Neutrophil (primary cell): Measurements from ENCODE around the gene PATL1.
"Not testable (repeated sequence)": the region's sequence is repeated elsewhere in the genome, so short reads cannot be mapped to it uniquely, and the experiment has no call there.

Source experiments
- H3K27ac ChIP-seq: fragments of 200-600 bp; sonication (generic); 2 replicates; pipeline ENCODE4 v1.5.1; 2016; ENCODE audit warnings: mild to moderate bottlenecking, moderate library complexity
- H3K27me3 ChIP-seq: fragments of 200-600 bp; sonication (generic); 2 replicates; pipeline ENCODE4 v1.6.0; 2016; ENCODE audit warnings: mild to moderate bottlenecking
- H3K36me3 ChIP-seq: fragments of 200-600 bp; sonication (generic); 2 replicates; pipeline ENCODE4 v1.5.1; 2017
- H3K4me1 ChIP-seq, 2 experiments: fragments of 200-600 bp in 1 of 2; sonication (generic) in 1 of 2; 1 replicate in 1 of 2; 2 replicates in 1 of 2; pipeline versions ENCODE4 v1.5.1 to v1.6.1; 2013 to 2016; ENCODE audit warnings: low read depth in 1 of 2, low read length in 1 of 2, mild to moderate bottlenecking in 1 of 2, moderate library complexity in 1 of 2; ENCODE audit not compliant: control insufficient read depth in 1 of 2, insufficient read depth in 1 of 2
- H3K4me3 ChIP-seq, 2 experiments: fragments of 200-600 bp in 1 of 2; sonication (generic) in 1 of 2; 1 replicate in 1 of 2; 2 replicates in 1 of 2; pipeline ENCODE4 v1.5.1; 2013 to 2016; ENCODE audit warnings: low read depth in 1 of 2, low read length in 1 of 2, mild to moderate bottlenecking in 1 of 2, moderate library complexity in 1 of 2
- H3K9me3 ChIP-seq: fragments of 200-600 bp; sonication (generic); 2 replicates; pipeline ENCODE4 v1.5.1; 2016
- TF ChIP-seq, protein P1 (sequence below): fragments of 200-600 bp; sonication (generic); IDR thresholded peaks from 2 replicates; pipeline ENCODE4 v1.5.1; 2016; ENCODE audit warnings: antibody characterized with exemption

PATL1 gene

DNA sequence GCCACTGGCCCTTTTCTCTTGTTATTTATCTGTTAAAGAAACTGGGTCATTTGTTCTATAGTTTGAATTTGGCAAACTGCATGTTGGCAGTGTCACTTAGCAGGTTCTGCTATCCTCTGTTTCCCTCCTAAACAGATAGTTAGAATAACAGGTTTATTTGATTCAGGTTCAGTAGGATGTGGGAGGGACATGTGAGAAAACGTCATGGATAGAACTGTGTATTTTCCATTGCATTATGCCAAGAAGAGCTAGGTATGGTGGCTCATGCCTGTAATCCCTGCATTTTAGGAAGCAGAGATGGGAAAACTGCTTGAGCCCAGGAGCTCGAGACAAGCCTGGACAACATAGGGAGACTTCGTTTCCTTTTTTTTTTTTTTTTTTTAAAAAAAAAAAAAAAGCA, 24.3 kb downstream of the PATL1 start:
- Histone ChIP-seq H3K9me3 (peaks cover 3% of the 10 kb centered on the region), H3K36me3 (peaks cover 96% of the 10 kb centered on the region)
- TF ChIP-seq, protein P1, sequence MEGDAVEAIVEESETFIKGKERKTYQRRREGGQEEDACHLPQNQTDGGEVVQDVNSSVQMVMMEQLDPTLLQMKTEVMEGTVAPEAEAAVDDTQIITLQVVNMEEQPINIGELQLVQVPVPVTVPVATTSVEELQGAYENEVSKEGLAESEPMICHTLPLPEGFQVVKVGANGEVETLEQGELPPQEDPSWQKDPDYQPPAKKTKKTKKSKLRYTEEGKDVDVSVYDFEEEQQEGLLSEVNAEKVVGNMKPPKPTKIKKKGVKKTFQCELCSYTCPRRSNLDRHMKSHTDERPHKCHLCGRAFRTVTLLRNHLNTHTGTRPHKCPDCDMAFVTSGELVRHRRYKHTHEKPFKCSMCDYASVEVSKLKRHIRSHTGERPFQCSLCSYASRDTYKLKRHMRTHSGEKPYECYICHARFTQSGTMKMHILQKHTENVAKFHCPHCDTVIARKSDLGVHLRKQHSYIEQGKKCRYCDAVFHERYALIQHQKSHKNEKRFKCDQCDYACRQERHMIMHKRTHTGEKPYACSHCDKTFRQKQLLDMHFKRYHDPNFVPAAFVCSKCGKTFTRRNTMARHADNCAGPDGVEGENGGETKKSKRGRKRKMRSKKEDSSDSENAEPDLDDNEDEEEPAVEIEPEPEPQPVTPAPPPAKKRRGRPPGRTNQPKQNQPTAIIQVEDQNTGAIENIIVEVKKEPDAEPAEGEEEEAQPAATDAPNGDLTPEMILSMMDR, result no peak

DNA sequence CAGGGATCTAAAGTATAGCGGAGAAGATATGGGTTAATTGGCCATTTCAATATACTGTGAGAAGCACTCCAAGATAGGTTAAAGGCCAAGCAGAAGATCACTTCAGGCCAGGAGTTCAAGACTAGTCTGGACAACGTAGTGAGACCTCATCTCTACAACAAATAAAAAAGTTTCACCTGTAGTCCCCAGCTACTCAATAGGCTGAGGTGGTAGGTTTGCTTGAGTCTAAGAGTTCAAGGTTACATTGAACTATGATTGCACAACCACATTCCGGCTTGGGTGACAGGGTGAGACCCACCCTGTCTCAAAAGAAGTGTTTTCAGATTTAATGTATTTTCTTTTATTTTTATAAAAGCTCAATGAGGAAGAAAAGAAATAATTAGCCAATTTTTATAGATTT, 25.4 kb downstream of the PATL1 start:
- Histone ChIP-seq H3K27me3 (no peaks in the 10 kb centered on the region), H3K4me1 (no peaks in the 10 kb centered on the region), H3K4me3 (no peak overlapping the region), H3K36me3 (peaks cover 96% of the 10 kb centered on the region), H3K9me3 (no peaks in the 10 kb centered on the region), H3K27ac (no peak overlapping the region)
- TF ChIP-seq, protein P1, result no peak

More for the DNA sequence above, 24.3 kb downstream of the PATL1 start:
- Histone ChIP-seq H3K4me3 (no peak overlapping the region), H3K27me3 (no peaks in the 10 kb centered on the region), H3K4me1 (no peaks in the 10 kb centered on the region), H3K27ac (peak overlapping the region; percentile 15)

DNA sequence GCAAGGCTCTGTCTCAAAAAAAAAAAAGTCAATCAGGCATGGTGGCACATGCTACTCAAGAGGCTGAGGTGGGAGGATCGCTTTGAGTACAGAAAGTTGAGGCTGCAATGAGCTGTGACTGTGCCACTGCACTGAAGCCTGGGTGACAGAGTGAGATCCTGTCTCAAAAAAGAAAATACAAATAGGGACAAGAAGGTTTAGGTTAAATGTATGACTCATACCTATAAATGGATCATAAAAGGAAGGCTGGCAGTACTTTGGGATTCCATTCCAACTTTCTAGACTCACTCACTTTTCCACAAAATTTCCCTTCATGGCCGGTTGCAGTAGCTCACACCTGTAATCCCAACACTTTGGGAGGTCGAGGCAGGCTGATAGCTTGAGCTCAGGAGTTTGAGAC, 27.7 kb downstream of the PATL1 start:
- Histone ChIP-seq H3K4me3 (no peak overlapping the region), H3K27ac (no peak overlapping the region), H3K36me3 (peaks cover 96% of the 10 kb centered on the region), H3K27me3 (no peaks in the 10 kb centered on the region), H3K4me1 (no peaks in the 10 kb centered on the region), H3K9me3 (no peaks in the 10 kb centered on the region)
- TF ChIP-seq, protein P1, result no peak

DNA sequence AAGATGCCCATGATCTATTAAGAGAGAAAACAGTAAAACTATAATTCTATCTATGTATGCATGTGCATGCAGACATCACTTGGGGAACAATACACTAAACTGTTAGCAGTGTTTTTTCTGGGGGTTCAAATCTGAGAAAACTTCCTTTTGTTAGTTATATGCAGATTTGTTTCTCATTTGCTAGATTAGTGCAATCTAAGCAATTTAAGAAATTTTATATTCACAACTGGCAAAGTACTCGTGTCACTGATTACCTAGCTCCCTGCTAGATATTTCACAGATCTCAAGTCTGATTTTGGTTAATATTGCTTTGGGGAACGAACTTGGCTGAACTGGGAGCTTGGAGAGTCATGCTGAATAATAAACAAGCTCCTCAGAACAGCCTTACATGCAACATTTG, 38.3 kb downstream of the PATL1 start:
- H3K4me3 ChIP-seq, result no peak overlapping the region
- no peaks in the 10 kb centered on the region for H3K4me1 ChIP-seq
- TF ChIP-seq, protein P1, result no peak
- peaks cover 46% of the 10 kb centered on the region for H3K36me3 ChIP-seq
- H3K27ac ChIP-seq, result no peak overlapping the region
- H3K27me3 ChIP-seq, result no peaks in the 10 kb centered on the region
- no peaks in the 10 kb centered on the region for H3K9me3 ChIP-seq

DNA sequence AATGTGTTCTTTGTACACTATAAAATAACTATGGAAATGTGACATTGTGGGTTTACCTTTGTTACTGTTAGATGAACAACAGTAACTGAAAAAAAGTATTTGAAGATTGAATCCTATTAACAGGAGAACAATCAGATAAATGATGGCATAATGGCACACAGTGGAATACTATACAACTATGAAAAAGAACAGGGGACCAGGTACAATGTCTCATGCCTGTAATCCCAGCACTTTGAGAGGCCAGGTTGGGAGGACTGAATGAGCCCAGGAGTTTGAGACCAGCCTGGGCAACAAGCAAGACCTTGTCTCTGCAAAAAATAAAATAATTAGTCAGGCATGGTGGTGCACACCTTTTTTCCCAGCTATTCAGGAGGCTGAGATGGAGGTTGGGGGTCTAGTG, 38.8 kb downstream of the PATL1 start:
- no peak overlapping the region for H3K27ac ChIP-seq

DNA sequence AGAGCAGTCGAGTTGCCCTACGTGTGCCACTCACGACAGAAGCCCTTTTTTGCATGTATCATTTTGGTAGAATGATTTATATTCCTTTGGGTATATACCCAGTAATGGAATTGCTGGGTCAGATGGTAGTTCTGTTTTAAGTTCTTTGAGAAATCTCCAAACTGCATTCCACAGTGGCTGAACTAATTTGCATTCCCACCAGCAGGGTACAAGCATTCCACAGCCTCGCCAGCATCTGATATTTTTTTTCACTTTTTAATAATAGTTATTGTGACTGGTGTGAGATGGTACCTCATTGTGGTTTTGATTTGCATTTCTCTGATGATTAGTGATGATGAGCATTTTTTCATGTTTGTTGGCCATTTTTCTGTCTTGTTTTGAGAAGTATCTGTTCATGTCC, 41.9 kb downstream of the PATL1 start:
- H3K27me3 ChIP-seq, H3K9me3 ChIP-seq, H3K4me1 ChIP-seq, H3K4me3 ChIP-seq, H3K27ac ChIP-seq: not testable (repeated sequence)
- H3K36me3 ChIP-seq, result peaks cover 28% of the 10 kb centered on the region

More for the DNA sequence above, 38.8 kb downstream of the PATL1 start:
- no peak overlapping the region for H3K4me3 ChIP-seq
- H3K27me3 ChIP-seq, result no peaks in the 10 kb centered on the region
- peaks cover 41% of the 10 kb centered on the region for H3K36me3 ChIP-seq
- no peaks in the 10 kb centered on the region for H3K9me3 ChIP-seq
- TF ChIP-seq, protein P1, result no peak
- no peaks in the 10 kb centered on the region for H3K4me1 ChIP-seq
